ENCODE results near the gene PHF19.

DNA sequence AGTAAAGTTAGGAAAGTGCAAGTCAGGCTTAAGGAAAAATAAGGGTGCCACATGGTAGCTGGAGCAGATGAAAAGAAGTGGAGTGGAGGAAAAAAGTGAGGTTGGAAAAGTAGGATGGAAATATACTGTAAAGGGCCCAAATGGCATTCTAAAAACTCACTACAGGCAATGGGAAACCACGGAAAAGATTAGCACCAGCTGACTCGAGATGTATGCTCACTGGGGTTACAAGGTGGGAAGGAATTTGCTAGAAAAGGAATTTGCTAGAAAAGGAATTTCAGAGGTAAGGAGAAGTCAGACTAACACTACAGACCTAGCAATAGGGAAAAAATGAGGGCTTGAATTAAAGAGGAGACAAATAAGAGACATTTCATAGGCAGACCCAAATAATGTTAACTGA, 37.8 kb downstream of the PHF19 start:
- TF ChIP-seq POLR2A (IDR thresholded peaks at IDR 0.05): no peak
- TF ChIP-seq, protein P1, sequence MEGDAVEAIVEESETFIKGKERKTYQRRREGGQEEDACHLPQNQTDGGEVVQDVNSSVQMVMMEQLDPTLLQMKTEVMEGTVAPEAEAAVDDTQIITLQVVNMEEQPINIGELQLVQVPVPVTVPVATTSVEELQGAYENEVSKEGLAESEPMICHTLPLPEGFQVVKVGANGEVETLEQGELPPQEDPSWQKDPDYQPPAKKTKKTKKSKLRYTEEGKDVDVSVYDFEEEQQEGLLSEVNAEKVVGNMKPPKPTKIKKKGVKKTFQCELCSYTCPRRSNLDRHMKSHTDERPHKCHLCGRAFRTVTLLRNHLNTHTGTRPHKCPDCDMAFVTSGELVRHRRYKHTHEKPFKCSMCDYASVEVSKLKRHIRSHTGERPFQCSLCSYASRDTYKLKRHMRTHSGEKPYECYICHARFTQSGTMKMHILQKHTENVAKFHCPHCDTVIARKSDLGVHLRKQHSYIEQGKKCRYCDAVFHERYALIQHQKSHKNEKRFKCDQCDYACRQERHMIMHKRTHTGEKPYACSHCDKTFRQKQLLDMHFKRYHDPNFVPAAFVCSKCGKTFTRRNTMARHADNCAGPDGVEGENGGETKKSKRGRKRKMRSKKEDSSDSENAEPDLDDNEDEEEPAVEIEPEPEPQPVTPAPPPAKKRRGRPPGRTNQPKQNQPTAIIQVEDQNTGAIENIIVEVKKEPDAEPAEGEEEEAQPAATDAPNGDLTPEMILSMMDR (IDR thresholded peaks at IDR 0.05): no peak

Data from right lobe of liver (tissue), 4 donors.